Endothelial cell of umbilical vein (primary cell): ENCODE data around the gene B4GALT5.

Experiments
- EZH2 ChIP-seq: IDR thresholded peaks from 2 replicates; pipeline ENCODE4 v1.6.1; 2012; ENCODE audit warnings: borderline replicate concordance, low read depth, mild to moderate bottlenecking, moderate library complexity, low read length, inconsistent platforms; ENCODE audit not compliant: severe bottlenecking
- FOS ChIP-seq: IDR thresholded peaks from 2 replicates; pipeline ENCODE4 v1.6.1; 2011; ENCODE audit warnings: mild to moderate bottlenecking, low read length, moderate library complexity, borderline replicate concordance; ENCODE audit not compliant: insufficient read depth
- GATA2 ChIP-seq: IDR thresholded peaks from 2 replicates; pipeline ENCODE4 v1.7.0; 2011; ENCODE audit warnings: low read depth, mild to moderate bottlenecking, moderate library complexity, mixed read lengths, low read length; ENCODE audit not compliant: insufficient read length, insufficient read depth
- JUN ChIP-seq: IDR thresholded peaks from 2 replicates; pipeline ENCODE4 v1.6.1; 2011; ENCODE audit warnings: borderline replicate concordance, low read depth; ENCODE audit not compliant: insufficient read length, insufficient read depth
- MAX ChIP-seq: IDR thresholded peaks from 2 replicates; pipeline ENCODE4 v1.6.1; 2011; ENCODE audit not compliant: insufficient read depth, insufficient read length
- MYC ChIP-seq: IDR thresholded peaks from one replicate; pipeline ENCODE4 v1.6.1; 2011; ENCODE audit warnings: mild to moderate bottlenecking, low read depth, low read length
- POLR2A ChIP-seq: IDR thresholded peaks from 2 replicates; pipeline ENCODE4 v1.6.1; 2012; ENCODE audit warnings: low read depth, mild to moderate bottlenecking, control low read depth, low read length
- POLR2AphosphoS5 ChIP-seq: IDR thresholded peaks from 2 replicates; pipeline ENCODE4 v1.6.1; 2012; ENCODE audit warnings: low read depth, mild to moderate bottlenecking, control low read depth, low read length, moderate library complexity; ENCODE audit not compliant: insufficient read depth
- TF ChIP-seq, protein P1 (sequence below), 2 donors: IDR thresholded peaks; 1 replicate in 1 of 2; 2 replicates in 1 of 2; pipeline ENCODE4 v1.5.1; 2011; ENCODE audit warnings: low read length in 2 of 2, mild to moderate bottlenecking in 2 of 2, moderate library complexity in 2 of 2, control low read depth in 1 of 2, inconsistent platforms in 1 of 2, low read depth in 1 of 2; ENCODE audit not compliant: insufficient read depth in 1 of 2; ENCODE audit errors: extremely low read depth in 1 of 2

DNA sequence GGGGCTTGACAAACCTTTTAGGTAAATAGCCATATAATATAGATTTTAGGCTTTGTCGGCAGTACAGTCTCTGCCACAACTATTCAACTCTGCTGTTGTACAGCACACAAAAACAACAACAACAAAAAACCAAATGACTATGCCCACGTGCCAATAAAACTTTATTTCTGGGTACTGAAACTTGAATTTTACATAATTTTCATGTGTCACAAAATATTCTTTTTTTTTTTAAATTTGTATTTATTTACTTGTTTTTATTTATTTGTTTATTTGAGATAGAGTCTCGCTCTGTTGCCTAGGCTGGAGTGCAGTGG is 34.8 kb upstream of the B4GALT5 start:
- TF ChIP-seq, protein P1, sequence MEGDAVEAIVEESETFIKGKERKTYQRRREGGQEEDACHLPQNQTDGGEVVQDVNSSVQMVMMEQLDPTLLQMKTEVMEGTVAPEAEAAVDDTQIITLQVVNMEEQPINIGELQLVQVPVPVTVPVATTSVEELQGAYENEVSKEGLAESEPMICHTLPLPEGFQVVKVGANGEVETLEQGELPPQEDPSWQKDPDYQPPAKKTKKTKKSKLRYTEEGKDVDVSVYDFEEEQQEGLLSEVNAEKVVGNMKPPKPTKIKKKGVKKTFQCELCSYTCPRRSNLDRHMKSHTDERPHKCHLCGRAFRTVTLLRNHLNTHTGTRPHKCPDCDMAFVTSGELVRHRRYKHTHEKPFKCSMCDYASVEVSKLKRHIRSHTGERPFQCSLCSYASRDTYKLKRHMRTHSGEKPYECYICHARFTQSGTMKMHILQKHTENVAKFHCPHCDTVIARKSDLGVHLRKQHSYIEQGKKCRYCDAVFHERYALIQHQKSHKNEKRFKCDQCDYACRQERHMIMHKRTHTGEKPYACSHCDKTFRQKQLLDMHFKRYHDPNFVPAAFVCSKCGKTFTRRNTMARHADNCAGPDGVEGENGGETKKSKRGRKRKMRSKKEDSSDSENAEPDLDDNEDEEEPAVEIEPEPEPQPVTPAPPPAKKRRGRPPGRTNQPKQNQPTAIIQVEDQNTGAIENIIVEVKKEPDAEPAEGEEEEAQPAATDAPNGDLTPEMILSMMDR (IDR thresholded peaks at IDR 0.05; ENCODE audit: extremely low read depth in 1 of 2, insufficient read depth in 1 of 2, low read depth in 1 of 2, low read length in 2 of 2): no peak
- no peak for TF ChIP-seq EZH2
- TF ChIP-seq POLR2A: no peak
- no peak for TF ChIP-seq MAX
- TF ChIP-seq GATA2: no peak
- TF ChIP-seq MYC: no peak
- no peak for TF ChIP-seq POLR2AphosphoS5
- no peak for TF ChIP-seq JUN
- no peak for TF ChIP-seq FOS
